PC-3 (cell line): Measurements from ENCODE around the gene TDRD5.

ENCODE experiments used
- CTCF ChIP-seq: fragments of 300-600 bp; sonication (generic); conservative IDR thresholded peaks from 2 replicates; pipeline ENCODE4 v1.5.1; 2017; ENCODE audit warnings: antibody characterized with exemption, low read depth, mild to moderate bottlenecking, low read length
- EZH2 ChIP-seq: fragments of 300-600 bp; sonication (generic); IDR thresholded peaks from one replicate; pipeline ENCODE4 v1.6.1; 2017; ENCODE audit warnings: antibody characterized with exemption, mild to moderate bottlenecking, low read length; ENCODE audit not compliant: unreplicated experiment
- EZH2phosphoT487 ChIP-seq: fragments of 300-600 bp; sonication (generic); IDR thresholded peaks from 2 replicates; pipeline ENCODE4 v1.6.1; 2018; ENCODE audit warnings: mild to moderate bottlenecking, antibody characterized with exemption, low read length, borderline replicate concordance

GRCh38 chr1:179706339-179706941 lies 114.8 kb downstream of the TDRD5 start:
- TF ChIP-seq CTCF = peak; percentile 86
- no peak for TF ChIP-seq EZH2phosphoT487
- no peak for TF ChIP-seq EZH2
